GM21367 (cell line): ENCODE data around the gene IL12A.

ENCODE experiments used
- ATAC-seq: cut with Tn5 transposase; IDR thresholded peaks from one replicate; pipeline ENCODE4 v1.9.1; 2021; ENCODE audit not compliant: unreplicated experiment

Gene IL12A

GRCh38 chr3:159988617-159989271, at the start of gene IL12A:
IL12A (plus strand) TSS chr3:159988835.
- peak; percentile 90 for ATAC-seq

GRCh38 chr3:159941038-159942000, 47.3 kb upstream of the IL12A start:
- ATAC-seq: no peak

- no peak for ATAC-seq
These were observed 43.9 kb upstream of the IL12A start for GRCh38 chr3:159944781-159945180.

- no peak for ATAC-seq
These were observed 42.7 kb upstream of the IL12A start for GRCh38 chr3:159945930-159946329.

- ATAC-seq: no peak
These were observed 41.4 kb upstream of the IL12A start for GRCh38 chr3:159947220-159947619.

- ATAC-seq: no peak
These were observed 40.0 kb upstream of the IL12A start for GRCh38 chr3:159948429-159949144.

GRCh38 chr3:159950156-159950898, 38.3 kb upstream of the IL12A start:
- peak; percentile 86 for ATAC-seq

- ATAC-seq: no peak
These were observed 37.1 kb upstream of the IL12A start for GRCh38 chr3:159951540-159951939.

- ATAC-seq: no peak
These were observed 35.1 kb upstream of the IL12A start for GRCh38 chr3:159953325-159954085.

GRCh38 chr3:159960188-159961148, 28.2 kb upstream of the IL12A start:
- ATAC-seq: no peak

- ATAC-seq: peak; percentile 99
These were observed 24.3 kb upstream of the IL12A start for GRCh38 chr3:159964166-159964973.

- ATAC-seq: no peak
These were observed 17.3 kb upstream of the IL12A start for GRCh38 chr3:159971311-159971710.

GRCh38 chr3:159977295-159977694, 11.3 kb upstream of the IL12A start:
- ATAC-seq: no peak

- peak; percentile 88 for ATAC-seq
These were observed 10.3 kb upstream of the IL12A start for GRCh38 chr3:159978353-159978752.

GRCh38 chr3:159978918-159979703, 9.5 kb upstream of the IL12A start:
- no peak for ATAC-seq

- ATAC-seq: no peak
These were observed 6.1 kb upstream of the IL12A start for GRCh38 chr3:159982442-159982974.

GRCh38 chr3:159987291-159987711, 1.3 kb upstream of the IL12A start:
- no peak for ATAC-seq
